HAP-1 (cell line): Measurements from ENCODE around the gene SNX25.

Experiments used
- DNase-seq, 2 experiments: peaks; one replicate each; pipeline ENCODE4 v3.0.0-alpha.2; 2016 to 2020; ENCODE audit warnings: low spot score in 2 of 2
- H3K27me3 ChIP-seq: fragments of 250-450 bp; sonication (Bioruptor Pico); 2 replicates; pipeline ENCODE4 v1.5.1; 2020; ENCODE audit warnings: low read depth, mild to moderate bottlenecking, moderate library complexity
- H3K36me3 ChIP-seq: fragments of 250-450 bp; sonication (Bioruptor Pico); replicated peaks from 2 replicates; pipeline ENCODE4 v1.5.1; 2020; ENCODE audit warnings: mild to moderate bottlenecking
- H3K4me1 ChIP-seq: fragments of 250-450 bp; sonication (Bioruptor Pico); 2 replicates; pipeline ENCODE4 v1.5.1; 2020; ENCODE audit warnings: mild to moderate bottlenecking
- H3K4me3 ChIP-seq: fragments of 250-450 bp; sonication (Bioruptor Pico); 2 replicates; pipeline ENCODE4 v1.5.1; 2020; ENCODE audit warnings: mild to moderate bottlenecking, moderate library complexity
- H3K9me3 ChIP-seq: fragments of 250-450 bp; sonication (Bioruptor Pico); 2 replicates; pipeline ENCODE4 v1.5.1; 2020; ENCODE audit warnings: mild to moderate bottlenecking, moderate library complexity
- in situ Hi-C: fragments of 300-500 bp; cut with MboI; formaldehyde crosslinking; loops from 3 replicates; pipeline ENCODE4 v1.14.3; 2020; ENCODE audit warnings: low sequenced_read_pairs, inconsistent platforms, mixed read lengths

The SNX25 gene

DNA sequence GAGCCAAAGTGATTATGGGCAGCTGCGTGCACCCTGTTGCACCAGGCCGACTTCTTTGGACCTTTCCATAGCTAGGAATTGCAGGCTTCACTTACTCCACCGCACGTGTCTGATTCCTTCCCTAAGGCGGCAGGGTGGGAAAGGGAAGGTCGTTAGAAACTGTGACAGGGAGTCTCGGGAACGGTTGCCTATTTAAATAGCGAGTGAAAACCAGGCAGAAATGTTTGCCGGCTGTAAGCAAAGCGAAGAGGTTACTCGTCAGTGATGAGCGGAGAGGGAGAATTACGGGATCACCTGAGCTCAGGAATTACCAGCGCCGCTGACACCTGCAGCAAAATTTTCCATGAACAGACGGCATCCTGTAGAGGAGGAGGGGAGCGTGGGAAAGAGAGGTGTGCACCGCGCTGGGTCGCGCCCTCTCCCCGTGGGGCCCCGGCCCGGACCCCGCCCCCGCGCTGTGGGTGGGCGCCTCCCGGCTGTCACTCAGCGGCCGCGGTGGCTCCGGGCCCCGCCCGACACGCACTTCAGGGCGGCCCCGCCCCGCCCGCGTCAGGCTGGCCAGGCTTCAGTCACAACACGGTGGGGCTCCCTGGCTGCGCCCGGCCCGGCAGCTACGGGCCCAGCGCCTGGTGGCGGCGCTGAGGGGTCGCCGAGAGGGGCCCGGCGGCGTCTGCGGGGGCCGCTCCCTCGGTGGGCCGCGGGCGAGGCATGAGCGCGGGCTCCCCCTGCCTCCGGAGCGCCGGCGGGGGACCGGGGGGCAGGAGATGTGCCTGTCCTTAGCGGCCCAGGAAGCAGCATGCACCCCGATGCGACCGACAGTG, at the start of gene SNX25:
Gene SNX25, plus strand, starts transcription at position 568 of the 821 bp plus-strand sequence. Its CDS starts 229 bp downstream, at position 797.
- peaks cover 2% of the 10 kb centered on the region for H3K4me1 ChIP-seq
- in situ Hi-C loops, result loop anchor here (10.0 kb wide), 1 partner anchor 186 kb away; the partner anchor contains the start of genes ANKRD37 and LRP2BP
- no peaks in the 10 kb centered on the region for H3K36me3 ChIP-seq
- no peaks in the 10 kb centered on the region for H3K9me3 ChIP-seq
- peak; percentile 69 to 89 for DNase-seq
- peak within 1 kb of the TSS; percentile 58 for H3K4me3 ChIP-seq
- H3K27me3 ChIP-seq, result no peaks in the 10 kb centered on the region

DNA sequence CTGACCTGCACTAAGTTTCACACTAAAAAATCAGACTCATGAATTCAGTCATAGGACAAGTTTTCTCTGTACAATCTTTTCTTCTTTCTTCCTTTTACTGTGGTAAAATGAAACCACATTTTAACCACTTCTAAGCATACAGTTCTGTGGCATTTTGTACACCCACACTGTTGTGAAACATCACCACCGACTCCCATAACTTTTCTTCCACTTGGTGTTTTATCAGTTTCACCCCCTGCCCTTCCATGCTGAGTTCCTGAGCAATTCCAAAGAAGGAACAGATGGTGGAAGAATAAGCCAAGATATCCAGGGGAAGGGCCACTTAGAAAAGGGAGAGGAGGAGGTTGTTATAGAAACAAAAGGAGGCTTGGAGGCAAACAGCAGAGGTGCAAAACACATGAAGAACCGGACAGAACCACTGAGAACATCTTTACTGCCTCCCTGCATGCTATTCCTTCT, 43.8 kb upstream of the SNX25 start:
- H3K4me3 ChIP-seq, result no peak overlapping the region
- peaks cover 17% of the 10 kb centered on the region for H3K36me3 ChIP-seq
- H3K27me3 ChIP-seq, result no peaks in the 10 kb centered on the region
- no peaks in the 10 kb centered on the region for H3K9me3 ChIP-seq
- in situ Hi-C loops, result no loop called here
- no peaks in the 10 kb centered on the region for H3K4me1 ChIP-seq
- DNase-seq, result no peak

DNA sequence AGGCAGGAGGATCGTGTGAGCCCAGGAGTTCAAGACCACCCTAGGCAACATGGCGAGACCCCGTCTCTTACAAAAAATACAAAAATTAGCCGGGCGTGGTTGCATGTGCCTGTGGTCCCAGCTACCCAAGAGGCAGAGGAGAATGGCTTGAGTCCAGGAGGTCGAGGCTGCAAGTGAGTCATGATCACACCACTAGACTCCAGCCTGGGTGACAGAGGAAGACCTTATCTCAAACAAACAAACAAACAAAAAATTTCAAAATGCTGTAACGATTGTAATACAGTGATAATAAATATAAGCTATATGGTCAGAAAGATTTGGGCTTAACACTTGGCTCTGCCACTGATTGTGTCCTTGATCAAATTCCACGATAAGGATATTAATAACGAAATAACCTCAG, 42.2 kb upstream of the SNX25 start:
- in situ Hi-C loops, result no loop called here
- peaks cover 9% of the 10 kb centered on the region; the same call in 1 of the 2 replicates for H3K36me3 ChIP-seq
- no peak for DNase-seq
- no peak overlapping the region for H3K4me3 ChIP-seq
- H3K9me3 ChIP-seq, result no peaks in the 10 kb centered on the region
- peaks cover 4% of the 10 kb centered on the region for H3K4me1 ChIP-seq
- no peaks in the 10 kb centered on the region for H3K27me3 ChIP-seq

DNA sequence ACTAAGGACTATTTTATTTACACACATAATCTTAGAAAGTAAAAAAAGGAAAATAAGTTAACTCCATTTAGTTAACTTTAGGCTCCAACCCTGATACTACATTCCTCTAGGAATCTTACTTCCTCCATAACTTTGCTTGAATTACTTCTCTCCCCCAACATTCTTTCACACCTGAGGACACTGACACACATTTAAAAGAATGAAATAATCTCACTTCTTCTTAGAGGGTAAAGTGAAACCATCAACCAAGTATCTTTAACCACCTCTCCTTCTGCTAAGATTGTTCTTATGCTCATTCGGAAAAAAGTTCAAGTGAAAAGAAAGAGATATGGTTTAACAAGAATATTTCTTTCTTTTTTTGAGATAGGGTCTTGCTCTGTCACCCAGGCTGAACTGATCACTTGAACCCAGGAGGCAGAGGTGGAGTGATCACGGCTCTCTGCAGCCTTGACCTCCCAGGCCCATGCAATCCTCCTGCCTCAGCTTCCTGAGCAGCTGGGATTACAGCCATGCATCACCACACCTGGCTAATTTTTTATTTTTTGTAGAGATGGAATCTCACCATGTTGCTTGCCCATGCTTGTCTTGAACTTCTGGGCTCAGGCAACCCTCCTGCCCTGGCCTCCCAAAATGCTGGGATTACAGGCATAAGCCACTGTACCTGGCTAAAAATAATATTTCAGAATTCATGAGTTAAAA, 37.9 kb upstream of the SNX25 start:
- no peaks in the 10 kb centered on the region for H3K9me3 ChIP-seq
- DNase-seq, result no peak
- H3K4me1 ChIP-seq, result peaks cover 6% of the 10 kb centered on the region
- peaks cover 24% of the 10 kb centered on the region for H3K36me3 ChIP-seq
- H3K4me3 ChIP-seq, result no peak overlapping the region
- H3K27me3 ChIP-seq, result no peaks in the 10 kb centered on the region
- in situ Hi-C loops, result no loop called here

DNA sequence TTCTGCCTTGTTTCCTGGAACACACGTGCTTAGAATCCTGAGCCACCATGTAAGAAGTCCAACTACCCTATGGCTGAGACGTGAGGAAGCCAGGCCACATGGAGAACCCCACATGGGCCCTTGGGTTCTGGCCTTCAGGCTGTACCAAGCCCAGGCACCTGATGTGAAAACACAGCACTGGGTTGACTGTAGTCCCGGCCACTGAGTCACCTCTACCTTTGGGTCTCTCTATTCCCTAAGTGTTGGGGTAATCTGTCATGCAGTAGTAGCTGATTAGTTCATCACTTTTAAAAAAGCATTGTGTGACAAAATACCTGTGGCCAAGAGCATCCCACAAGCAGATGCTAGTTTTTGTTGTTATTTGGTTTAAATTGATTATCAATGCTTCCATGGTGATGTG, 29.9 kb upstream of the SNX25 start:
- H3K36me3 ChIP-seq, result peaks cover 9% of the 10 kb centered on the region
- no peaks in the 10 kb centered on the region for H3K27me3 ChIP-seq
- no peaks in the 10 kb centered on the region for H3K9me3 ChIP-seq
- DNase-seq, result no peak
- H3K4me1 ChIP-seq, result peaks cover 14% of the 10 kb centered on the region
- in situ Hi-C loops, result no loop called here
- H3K4me3 ChIP-seq, result no peak overlapping the region

DNA sequence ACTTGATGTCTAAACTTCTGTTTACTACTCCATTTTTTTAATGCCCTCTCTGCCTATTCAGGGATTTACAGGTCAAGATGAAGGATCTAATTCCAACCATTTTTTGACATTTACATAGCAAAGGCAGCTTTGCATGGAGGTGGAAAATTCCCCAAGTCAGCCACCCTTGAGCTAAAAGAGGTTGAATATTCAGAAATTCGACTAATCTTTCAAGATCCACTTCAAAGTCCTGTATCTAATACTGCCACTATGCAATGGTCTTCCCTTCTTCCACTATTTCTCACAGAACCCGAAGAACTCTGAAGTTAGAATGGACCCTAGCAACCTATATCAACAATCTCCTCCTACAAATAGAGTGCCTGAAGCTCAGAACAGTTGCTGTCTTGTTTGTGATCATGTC, 27.2 kb upstream of the SNX25 start:
- Histone ChIP-seq H3K4me1 (peaks cover 23% of the 10 kb centered on the region), H3K9me3 (no peaks in the 10 kb centered on the region), H3K36me3 (peaks cover 3% of the 10 kb centered on the region; the same call in 1 of the 2 replicates), H3K27me3 (no peaks in the 10 kb centered on the region), H3K4me3 (no peak overlapping the region)
- DNase-seq, result peak in 1 of 2 experiments; percentile 32
- in situ Hi-C loops, result no loop called here

DNA sequence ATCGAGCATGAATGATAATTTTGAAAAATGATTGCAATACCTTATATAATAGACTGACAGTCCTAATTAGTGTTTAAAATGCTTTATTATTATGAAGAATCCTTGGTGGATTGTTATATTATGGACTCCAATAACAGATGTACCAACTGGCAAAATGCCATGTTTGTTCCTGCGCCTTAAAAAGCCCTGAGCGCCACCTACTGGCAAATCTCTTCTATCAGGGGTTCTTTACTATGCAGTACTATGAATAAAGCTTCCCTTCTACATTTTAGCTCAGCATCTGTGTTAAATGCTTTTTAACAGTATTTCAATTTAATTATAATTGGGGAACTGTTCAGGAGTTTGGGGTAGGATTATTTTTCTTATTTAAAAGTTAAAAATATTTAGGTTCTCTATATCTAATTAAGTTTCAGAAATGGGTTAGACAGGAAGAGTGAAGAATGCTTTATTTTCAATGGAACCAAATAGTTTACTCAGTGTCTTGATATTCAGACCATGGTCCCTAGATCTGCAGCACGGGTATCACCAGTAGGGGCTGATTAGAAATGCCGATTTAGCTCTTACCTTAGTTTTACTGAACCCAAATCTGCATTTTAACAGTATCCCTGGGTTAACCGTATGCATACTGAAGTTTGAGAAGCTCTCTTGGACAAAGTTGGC, 25.6 kb upstream of the SNX25 start:
- Histone ChIP-seq H3K4me1 (peaks cover 23% of the 10 kb centered on the region), H3K4me3 (no peak overlapping the region), H3K36me3 (peaks cover 3% of the 10 kb centered on the region; the same call in 1 of the 2 replicates), H3K9me3 (no peaks in the 10 kb centered on the region), H3K27me3 (no peaks in the 10 kb centered on the region)
- peak; percentile 76 to 90 for DNase-seq
- in situ Hi-C loops, result no loop called here

DNA sequence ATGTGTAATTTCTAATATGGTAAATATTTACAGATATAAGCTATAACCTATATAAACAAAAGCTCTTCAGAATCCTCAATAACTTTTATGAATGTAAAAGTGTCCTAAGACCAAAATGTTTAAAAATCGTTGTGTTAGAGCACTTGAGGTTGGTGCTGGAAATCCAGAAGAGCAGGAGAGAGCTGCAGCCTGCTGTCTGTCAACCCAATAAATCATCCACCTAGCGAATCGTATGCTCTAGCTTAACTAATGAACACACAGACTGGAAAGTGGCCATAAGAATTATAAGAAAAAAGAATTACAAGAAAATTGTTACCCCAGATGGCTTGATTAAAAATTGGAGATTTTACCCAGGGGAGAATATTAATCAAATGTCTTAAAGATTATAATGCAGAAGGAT, 22.6 kb upstream of the SNX25 start:
- Histone ChIP-seq H3K4me1 (peaks cover 22% of the 10 kb centered on the region), H3K36me3 (peaks cover 12% of the 10 kb centered on the region), H3K27me3 (no peaks in the 10 kb centered on the region), H3K4me3 (no peak overlapping the region), H3K9me3 (no peaks in the 10 kb centered on the region)
- no peak for DNase-seq
- in situ Hi-C loops, result no loop called here

DNA sequence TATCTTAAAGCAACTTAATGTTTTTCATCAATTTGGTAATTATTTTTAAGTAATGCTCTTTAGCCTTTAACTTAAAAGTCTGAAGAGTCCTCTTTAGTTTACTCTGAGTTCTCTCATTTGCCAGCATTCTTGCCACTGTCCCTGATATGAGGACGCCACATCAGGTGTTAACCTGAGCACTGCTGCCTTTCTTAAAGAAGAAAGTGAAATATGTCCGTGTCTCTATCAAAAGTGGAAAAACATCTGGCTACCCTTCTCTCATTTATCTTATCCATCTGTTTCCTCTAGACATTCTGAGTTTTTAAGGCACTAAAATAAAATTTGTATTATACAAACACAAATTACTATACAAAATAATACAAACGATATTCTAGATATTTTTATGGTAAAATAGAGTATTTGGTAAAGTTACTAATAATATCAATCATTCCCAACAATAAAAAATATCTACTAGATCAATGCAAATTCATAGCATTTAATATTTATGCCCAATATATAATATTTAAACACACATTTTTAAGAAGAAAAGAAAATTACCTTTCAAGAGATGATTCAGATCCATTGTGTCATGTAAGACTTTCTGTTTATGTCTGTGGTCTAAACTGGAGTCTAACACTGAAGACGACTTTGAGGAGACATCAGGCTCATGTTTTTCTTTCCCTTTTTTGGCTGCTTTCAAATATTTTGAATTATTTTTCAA, 19.6 kb upstream of the SNX25 start:
- Histone ChIP-seq H3K4me1 (peaks cover 6% of the 10 kb centered on the region; the same call in 1 of the 2 replicates), H3K36me3 (peaks cover 12% of the 10 kb centered on the region), H3K27me3 (no peaks in the 10 kb centered on the region), H3K4me3 (no peak overlapping the region), H3K9me3 (no peaks in the 10 kb centered on the region)
- in situ Hi-C loops, result no loop called here
- DNase-seq, result no peak

DNA sequence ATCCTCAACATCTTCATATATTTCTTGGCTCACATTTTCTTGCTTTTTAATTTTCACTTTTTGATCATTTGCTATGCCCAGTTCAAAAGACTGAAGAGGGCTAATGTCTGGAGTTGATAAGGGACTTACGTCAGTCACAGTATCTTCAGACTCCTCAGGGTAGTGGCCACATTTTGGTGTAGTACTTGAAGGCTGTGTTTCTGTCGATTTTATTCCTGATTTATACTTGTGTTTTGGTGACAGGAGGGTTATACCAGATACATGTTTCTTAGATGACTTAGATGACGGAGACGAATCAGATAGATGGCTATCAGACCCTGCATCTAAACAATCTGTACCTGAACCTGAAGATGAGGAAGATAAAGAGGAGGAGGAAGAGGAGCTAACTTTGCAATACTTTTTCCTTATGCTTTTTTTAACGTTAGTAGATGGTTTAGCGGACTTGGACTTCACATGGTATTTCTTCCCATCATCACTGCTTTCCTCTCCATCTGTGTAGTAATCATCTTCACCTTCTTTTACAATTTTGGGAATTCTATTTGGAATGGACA, 19.0 kb upstream of the SNX25 start:
- Histone ChIP-seq H3K9me3 (no peaks in the 10 kb centered on the region), H3K36me3 (peaks cover 12% of the 10 kb centered on the region), H3K27me3 (no peaks in the 10 kb centered on the region), H3K4me1 (no peaks in the 10 kb centered on the region), H3K4me3 (no peak overlapping the region)
- DNase-seq, result no peak
- in situ Hi-C loops, result no loop called here

DNA sequence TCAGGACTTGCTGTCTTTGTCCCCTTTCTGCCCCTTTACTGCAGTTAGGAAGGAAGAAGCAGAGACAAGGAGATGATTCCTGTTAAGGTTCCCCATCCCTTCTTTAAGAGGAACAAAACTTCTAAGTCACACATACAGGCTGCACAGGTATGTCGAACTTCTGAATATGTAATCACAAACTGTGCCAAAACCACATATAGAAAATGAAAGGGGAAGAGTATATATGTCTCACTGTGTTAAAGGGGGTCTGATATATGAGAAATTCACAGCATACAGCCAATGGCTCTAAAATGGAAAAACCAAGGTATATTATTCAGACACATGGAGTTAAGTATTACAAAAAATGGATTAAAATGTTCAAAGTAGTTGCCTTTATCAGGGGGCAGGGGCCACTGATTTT, 17.3 kb upstream of the SNX25 start:
- H3K27me3 ChIP-seq, result no peaks in the 10 kb centered on the region
- peaks cover 11% of the 10 kb centered on the region for H3K36me3 ChIP-seq
- in situ Hi-C loops, result no loop called here
- H3K9me3 ChIP-seq, result no peaks in the 10 kb centered on the region
- no peak for DNase-seq
- H3K4me1 ChIP-seq, result no peaks in the 10 kb centered on the region; the same call in 1 of the 2 replicates
- no peak overlapping the region for H3K4me3 ChIP-seq

DNA sequence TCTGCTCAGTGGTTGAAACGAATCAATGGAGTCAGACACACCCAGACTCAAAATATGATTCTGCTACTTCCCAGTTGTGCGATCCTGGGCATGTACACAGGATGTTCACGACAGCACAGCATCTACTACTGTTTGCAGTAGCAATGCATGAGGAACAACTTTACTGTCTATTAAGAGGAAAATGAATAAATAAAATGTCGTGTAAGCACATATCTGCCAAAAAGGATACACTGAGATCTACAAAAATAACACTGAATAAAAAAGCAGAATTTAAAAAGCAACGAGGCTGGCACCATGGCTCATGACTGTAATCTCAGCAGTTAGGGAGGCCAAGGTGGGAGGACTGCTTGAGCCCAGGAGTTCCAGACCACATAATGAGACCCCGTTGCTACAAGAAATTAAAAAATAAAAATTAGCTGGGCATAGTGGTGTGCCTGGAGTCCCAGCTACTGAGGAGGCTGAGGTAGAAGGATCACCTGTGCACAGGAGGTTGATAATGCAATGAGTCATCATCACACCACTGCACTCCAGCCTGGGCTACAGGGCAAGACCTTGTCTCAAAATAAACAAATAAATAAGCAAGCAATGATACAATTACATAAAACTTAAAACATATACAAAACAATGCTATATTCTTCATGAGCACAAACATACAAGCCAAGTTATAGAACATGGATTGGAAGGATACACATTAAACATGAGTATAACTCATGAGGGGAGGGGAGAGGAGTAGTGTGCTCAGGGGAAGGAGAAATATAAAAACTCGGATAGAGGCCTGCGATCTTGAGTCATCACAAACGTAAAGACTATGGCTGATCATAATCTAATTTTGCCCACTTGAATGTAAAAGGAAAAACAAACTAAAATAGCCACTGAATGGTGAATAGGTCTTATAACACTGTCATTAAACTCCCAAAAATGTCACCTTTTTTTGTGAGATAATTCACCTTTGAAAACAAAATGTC, 14.2 kb upstream of the SNX25 start:
- Histone ChIP-seq H3K27me3 (no peaks in the 10 kb centered on the region), H3K9me3 (no peaks in the 10 kb centered on the region), H3K4me3 (no peak overlapping the region), H3K4me1 (no peaks in the 10 kb centered on the region; the same call in 1 of the 2 replicates), H3K36me3 (peaks cover 7% of the 10 kb centered on the region; the same call in 1 of the 2 replicates)
- DNase-seq, result no peak
- in situ Hi-C loops, result no loop called here
